Hepatocyte (in vitro differentiated cells): ENCODE measurements around the gene NGLY1.

Source experiments
- EZH2 ChIP-seq: fragments of 200-600 bp; sonication (generic); IDR thresholded peaks from 2 replicates; pipeline ENCODE4 v1.6.1; 2016; ENCODE audit warnings: antibody characterized with exemption, mild to moderate bottlenecking, borderline replicate concordance
- TF ChIP-seq, protein P1 (sequence below): fragments of 200-600 bp; sonication (generic); IDR thresholded peaks from 2 replicates; pipeline ENCODE4 v1.5.1; 2016; ENCODE audit warnings: antibody characterized with exemption, mild to moderate bottlenecking; ENCODE audit not compliant: poor library complexity

- TF ChIP-seq, protein P1, sequence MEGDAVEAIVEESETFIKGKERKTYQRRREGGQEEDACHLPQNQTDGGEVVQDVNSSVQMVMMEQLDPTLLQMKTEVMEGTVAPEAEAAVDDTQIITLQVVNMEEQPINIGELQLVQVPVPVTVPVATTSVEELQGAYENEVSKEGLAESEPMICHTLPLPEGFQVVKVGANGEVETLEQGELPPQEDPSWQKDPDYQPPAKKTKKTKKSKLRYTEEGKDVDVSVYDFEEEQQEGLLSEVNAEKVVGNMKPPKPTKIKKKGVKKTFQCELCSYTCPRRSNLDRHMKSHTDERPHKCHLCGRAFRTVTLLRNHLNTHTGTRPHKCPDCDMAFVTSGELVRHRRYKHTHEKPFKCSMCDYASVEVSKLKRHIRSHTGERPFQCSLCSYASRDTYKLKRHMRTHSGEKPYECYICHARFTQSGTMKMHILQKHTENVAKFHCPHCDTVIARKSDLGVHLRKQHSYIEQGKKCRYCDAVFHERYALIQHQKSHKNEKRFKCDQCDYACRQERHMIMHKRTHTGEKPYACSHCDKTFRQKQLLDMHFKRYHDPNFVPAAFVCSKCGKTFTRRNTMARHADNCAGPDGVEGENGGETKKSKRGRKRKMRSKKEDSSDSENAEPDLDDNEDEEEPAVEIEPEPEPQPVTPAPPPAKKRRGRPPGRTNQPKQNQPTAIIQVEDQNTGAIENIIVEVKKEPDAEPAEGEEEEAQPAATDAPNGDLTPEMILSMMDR, result no peak
- TF ChIP-seq EZH2, result no peak
These were observed 37.7 kb upstream of the NGLY1 start for GRCh38 chr3:25820816-25821486.
